Endodermal cell (in vitro differentiated cells): ENCODE results near the gene IGFBP2. TPM values are rescaled to one million over a fixed set of nuclear protein-coding genes. Genes with fewer than 3 reads are reported as not detected.

Source experiments
- DNase-seq: peaks from one replicate; pipeline ENCODE4 v3.0.0-alpha.2; 2017
- H3K27ac ChIP-seq: 2 replicates; pipeline ENCODE4 v1.5.1; 2013; ENCODE audit warnings: mild to moderate bottlenecking, low read depth, low read length, moderate library complexity
- H3K27me3 ChIP-seq: 2 replicates; pipeline ENCODE4 v1.6.1; 2013; ENCODE audit warnings: mild to moderate bottlenecking, low read length, moderate library complexity; ENCODE audit not compliant: insufficient read depth, control insufficient read depth, poor library complexity, severe bottlenecking
- H3K36me3 ChIP-seq: 2 replicates; pipeline ENCODE4 v1.7.0; 2013; ENCODE audit warnings: mild to moderate bottlenecking, low read length, moderate library complexity; ENCODE audit not compliant: control insufficient read depth, insufficient read depth
- H3K4me1 ChIP-seq: one replicate; pipeline ENCODE4 v1.7.0; 2013; ENCODE audit warnings: low read length; ENCODE audit not compliant: control insufficient read depth, insufficient read depth
- H3K4me3 ChIP-seq: 2 replicates; pipeline ENCODE4 v1.5.1; 2013; ENCODE audit warnings: mild to moderate bottlenecking, low read length, moderate library complexity
- H3K9ac ChIP-seq: 2 replicates; pipeline ENCODE4 v1.6.1; 2013; ENCODE audit warnings: mild to moderate bottlenecking, low read length, moderate library complexity; ENCODE audit not compliant: poor library complexity, severe bottlenecking; ENCODE audit errors: extremely low read depth
- H3K9me3 ChIP-seq: 2 replicates; pipeline ENCODE4 v1.6.1; 2013; ENCODE audit warnings: mild to moderate bottlenecking, low read length, moderate library complexity; ENCODE audit not compliant: control insufficient read depth
- H3K27ac Mint-ChIP-seq: 2 replicates; pipeline ENCODE4 v1.8.0; 2020; ENCODE audit warnings: mixed read lengths
- H3K27me3 Mint-ChIP-seq: 2 replicates; pipeline ENCODE4 v1.8.0; 2021; ENCODE audit warnings: mild to moderate bottlenecking, mixed read lengths; ENCODE audit not compliant: insufficient read depth
- H3K36me3 Mint-ChIP-seq: 2 replicates; pipeline ENCODE4 v1.8.0; 2020; ENCODE audit warnings: low read depth, mixed read lengths
- H3K4me1 Mint-ChIP-seq: 2 replicates; pipeline ENCODE4 v1.8.0; 2020; ENCODE audit warnings: mixed read lengths
- H3K4me3 Mint-ChIP-seq: 2 replicates; pipeline ENCODE4 v1.8.0; 2020; ENCODE audit warnings: mild to moderate bottlenecking, moderate library complexity, mixed read lengths
- H3K9me3 Mint-ChIP-seq: 2 replicates; pipeline ENCODE4 v1.8.0; 2020; ENCODE audit warnings: mild to moderate bottlenecking, mixed read lengths
- CTCF ChIP-seq: fragments of 200-600 bp; sonication (generic); conservative IDR thresholded peaks from 2 replicates; pipeline ENCODE4 v1.5.0; 2021; ENCODE audit warnings: antibody characterized with exemption, mild to moderate bottlenecking
- WGBS, 2 experiments: methylation state at CpG; one replicate each; pipeline versions ENCODE4 v1.1.5 to v1.1.7; 2013; ENCODE audit warnings: missing lambda C conversion rate in 2 of 2, mixed read lengths in 1 of 2; ENCODE audit not compliant: insufficient coverage in 1 of 2, insufficient read length in 1 of 2; 5-methylcytosine and 5-hydroxymethylcytosine counted together
- total RNA-seq, 2 donors: library from RNA; stranded (reverse); fragmentation: NEBNext Ultra II Directional in 1 of 2; extraction: Animal tissue kit (Norgen Biotek cat#: 25700) in 1 of 2; gene quantifications; 2 replicates in 1 of 2; 3 replicates in 1 of 2; pipeline ENCODE4 v1.2.1, GENCODE V29; 2021

IGFBP2 gene
- total RNA-seq, 2 donors from 2014 or later = 80.8 to 313 TPM

DNA sequence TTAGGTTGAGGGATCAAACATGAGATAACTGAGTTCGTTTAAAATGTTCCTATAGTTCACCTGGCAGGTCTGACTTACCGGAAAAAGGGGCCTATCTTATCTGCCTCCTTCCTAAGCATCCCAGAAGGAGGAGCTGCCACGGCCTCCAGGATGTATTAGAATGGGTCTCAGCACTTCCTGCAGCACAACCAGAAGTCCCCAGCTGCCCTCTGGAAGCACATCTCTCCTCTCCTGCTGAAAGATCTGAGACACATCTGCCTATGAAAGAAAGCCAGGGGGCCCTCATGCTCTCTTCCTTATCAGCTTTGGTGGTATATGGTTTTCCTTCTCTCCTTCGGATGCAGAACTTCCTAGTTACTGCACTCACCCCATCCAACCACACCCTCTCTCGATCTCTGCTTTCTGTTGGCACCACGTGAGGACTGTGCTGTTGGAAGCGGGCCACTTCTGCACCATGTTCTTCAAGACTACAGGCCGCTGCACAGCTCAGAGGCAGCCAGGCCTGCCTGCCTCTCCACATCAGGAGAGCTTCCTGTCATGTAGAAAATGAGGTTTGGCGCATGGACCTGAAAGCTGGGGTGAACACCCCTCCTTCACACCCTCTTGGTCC lies 55.6 kb downstream of the IGFBP2 start:
- Mint-ChIP-seq H3K27me3 (peaks cover 43% of the 10 kb centered on the region), H3K4me3 (no peak overlapping the region), H3K9me3 (no peaks in the 10 kb centered on the region), H3K27ac (no peak overlapping the region), H3K4me1 (peaks cover 15% of the 10 kb centered on the region), H3K36me3 (no peaks in the 10 kb centered on the region)
- DNase-seq = no peak
- Histone ChIP-seq H3K4me3 (no peak overlapping the region), H3K9ac (no peak overlapping the region), H3K4me1 (peaks cover 8% of the 10 kb centered on the region), H3K27me3 (peaks cover 5% of the 10 kb centered on the region), H3K36me3 (peaks cover 33% of the 10 kb centered on the region), H3K27ac (no peak overlapping the region), H3K9me3 (no peaks in the 10 kb centered on the region)
- TF ChIP-seq CTCF = no peak
- WGBS, 2 experiments = 80 to 82% methylated on average over 6 to 9 of the region's 9 CpGs

- DNase-seq = no peak
- Mint-ChIP-seq H3K27ac (no peak overlapping the region), H3K4me3 (no peak overlapping the region), H3K36me3 (no peaks in the 10 kb centered on the region), H3K4me1 (peaks cover 15% of the 10 kb centered on the region), H3K27me3 (peaks cover 48% of the 10 kb centered on the region), H3K9me3 (no peaks in the 10 kb centered on the region)
- Histone ChIP-seq H3K4me3 (no peak overlapping the region), H3K4me1 (peaks cover 7% of the 10 kb centered on the region), H3K27ac (no peak overlapping the region), H3K27me3 (peaks cover 10% of the 10 kb centered on the region), H3K9ac (no peak overlapping the region), H3K36me3 (peaks cover 33% of the 10 kb centered on the region), H3K9me3 (no peaks in the 10 kb centered on the region)
- WGBS, 2 experiments = 91 to 92% methylated on average over 2 to 3 of the region's 3 CpGs
- TF ChIP-seq CTCF = no peak
These were observed 56.2 kb downstream of the IGFBP2 start for GRCh38 chr2:216689397-216689796.

- Histone ChIP-seq H3K9ac (no peak overlapping the region), H3K4me1 (peaks cover 7% of the 10 kb centered on the region), H3K27ac (no peak overlapping the region), H3K27me3 (peaks cover 20% of the 10 kb centered on the region), H3K9me3 (no peaks in the 10 kb centered on the region), H3K4me3 (no peak overlapping the region), H3K36me3 (peaks cover 30% of the 10 kb centered on the region)
- no peak for DNase-seq
- Mint-ChIP-seq H3K36me3 (no peaks in the 10 kb centered on the region), H3K4me3 (no peak overlapping the region), H3K9me3 (no peaks in the 10 kb centered on the region), H3K4me1 (peaks cover 20% of the 10 kb centered on the region), H3K27me3 (peaks cover 59% of the 10 kb centered on the region), H3K27ac (no peak overlapping the region)
- 51 to 75% methylated on average over 2 to 6 of the region's 6 CpGs for WGBS, 2 experiments
- TF ChIP-seq CTCF = no peak
These were observed 57.2 kb downstream of the IGFBP2 start for GRCh38 chr2:216690456-216690852.
